Mammary epithelial cell (primary cell): ENCODE measurements around the gene ILF2.

Experiments used
- CTCF ChIP-seq, 2 donors: IDR thresholded peaks in 1 of 2; conservative IDR thresholded peaks in 1 of 2; 2 replicates each; pipeline ENCODE4 v1.5.1; 2011 to 2012; ENCODE audit warnings: inconsistent platforms in 2 of 2, low read length in 2 of 2, mild to moderate bottlenecking in 2 of 2, control low read depth in 1 of 2, low read depth in 1 of 2; ENCODE audit not compliant: insufficient read depth in 1 of 2; ENCODE audit errors: extremely low read depth in 1 of 2
- EZH2 ChIP-seq: IDR thresholded peaks from 2 replicates; pipeline ENCODE4 v1.6.1; 2012; ENCODE audit warnings: low read length, inconsistent platforms, borderline replicate concordance

DNA sequence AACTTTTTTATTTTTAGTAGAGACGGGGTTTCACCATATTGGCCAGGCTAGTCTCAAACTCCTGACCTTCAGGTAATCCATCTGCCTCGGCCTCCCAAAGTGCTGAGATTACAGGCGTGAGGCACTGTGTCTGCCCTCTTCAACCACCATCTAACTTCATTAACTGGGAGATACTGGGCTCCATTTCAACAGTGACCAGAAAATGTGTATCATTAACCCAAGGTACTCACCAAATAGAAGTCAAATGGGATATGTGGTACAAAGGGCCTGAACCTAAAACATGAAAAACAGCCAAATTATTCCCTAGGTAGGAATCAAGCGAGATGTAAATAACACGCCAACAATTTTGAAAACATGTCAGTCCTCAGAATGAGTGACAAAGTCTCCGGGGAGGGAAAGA lies 1.2 kb downstream of the ILF2 start:
- no peak for TF ChIP-seq CTCF (conservative IDR thresholded peaks at IDR 0.05 in 1 of 2, IDR thresholded peaks at IDR 0.05 in 1 of 2; ENCODE audit: extremely low read depth in 1 of 2, insufficient read depth in 1 of 2, low read depth in 1 of 2, low read length in 2 of 2)
- TF ChIP-seq EZH2, result no peak
